Measurements from ENCODE around the gene FILIP1L. TPM values are rescaled to one million over a fixed set of nuclear protein-coding genes. Genes with fewer than 3 reads are reported as not detected.

The FILIP1L gene
- total and polyA plus RNA-seq, 2 experiments from 2014 or later: 0.45 to 0.82 TPM

DNA sequence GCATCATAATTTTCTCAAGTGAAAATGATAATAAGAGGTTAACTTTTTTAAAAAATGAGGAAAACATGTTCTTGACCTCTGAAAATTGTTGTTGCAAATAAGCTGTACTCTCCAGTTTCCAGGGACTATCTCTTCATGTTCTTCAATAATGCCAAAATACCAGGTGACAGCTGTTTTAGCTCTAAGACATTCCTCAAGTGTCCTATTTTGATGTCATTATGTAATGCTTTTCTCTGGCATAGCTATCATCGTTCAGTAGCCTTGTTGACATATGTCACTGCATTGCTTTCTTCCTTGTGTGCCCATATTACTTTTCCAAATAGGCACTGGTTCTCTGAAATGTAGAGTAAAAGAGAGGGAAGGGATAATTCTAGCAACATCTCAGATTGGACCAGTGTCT is 5.7 kb upstream of the FILIP1L start:
- Histone ChIP-seq H3K27me3 (no peaks in the 10 kb centered on the region), H3K4me1 (ENCODE audit: low read depth) (peaks cover 22% of the 10 kb centered on the region), H3K27ac (no peak overlapping the region), H3K9me3 (ENCODE audit: low read depth) (no peaks in the 10 kb centered on the region), H3K4me3 (no peak overlapping the region), H3K36me3 (no peaks in the 10 kb centered on the region)
- no peak for DNase-seq (ENCODE audit: low read depth in 1 of 2, low spot score in 1 of 2)
- TF ChIP-seq CTCF (IDR thresholded peaks at IDR 0.05; ENCODE audit: low read depth, low read length): no peak

- no peaks in the 10 kb centered on the region for H3K27me3 ChIP-seq
- no peak overlapping the region for H3K27ac ChIP-seq
- H3K4me1 ChIP-seq (ENCODE audit: low read depth): peaks cover 4% of the 10 kb centered on the region
- H3K36me3 ChIP-seq: no peaks in the 10 kb centered on the region
- no peak overlapping the region for H3K4me3 ChIP-seq
- H3K9me3 ChIP-seq (ENCODE audit: low read depth): no peaks in the 10 kb centered on the region
- TF ChIP-seq CTCF (IDR thresholded peaks at IDR 0.05; ENCODE audit: low read depth, low read length): no peak
- no peak for DNase-seq (ENCODE audit: low read depth in 1 of 2, low spot score in 1 of 2)
Observed at GRCh38 chr3:100117093-100117492, 2.8 kb upstream of the FILIP1L start.

GRCh38 chr3:100113723-100114412 is 433 bp downstream of the FILIP1L start:
- TF ChIP-seq CTCF (IDR thresholded peaks at IDR 0.05; ENCODE audit: low read depth, low read length): no peak
- Histone ChIP-seq H3K27ac (no peak overlapping the region), H3K36me3 (no peaks in the 10 kb centered on the region), H3K9me3 (ENCODE audit: low read depth) (no peaks in the 10 kb centered on the region), H3K27me3 (no peaks in the 10 kb centered on the region), H3K4me1 (ENCODE audit: low read depth) (no peaks in the 10 kb centered on the region), H3K4me3 (no peak overlapping the region)
- DNase-seq (ENCODE audit: low read depth in 1 of 2, low spot score in 1 of 2): no peak

DNA sequence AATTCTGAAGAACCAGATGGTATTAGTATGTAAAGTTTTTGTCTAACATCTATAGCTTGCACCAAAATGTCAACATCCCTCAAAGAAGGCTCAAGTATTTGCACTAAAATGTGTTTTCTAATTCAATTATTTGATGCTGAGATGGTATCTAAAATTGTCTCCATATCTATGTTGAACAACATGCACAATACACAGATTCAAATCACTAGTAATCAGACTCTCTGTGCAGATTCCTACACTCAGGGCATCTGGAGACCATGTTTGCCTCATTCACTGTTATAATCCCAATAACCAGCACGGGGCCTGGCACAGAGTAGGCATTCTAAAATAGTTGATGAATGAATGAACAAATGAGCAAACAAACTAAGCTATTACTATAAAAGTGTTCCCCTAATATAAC is 2.6 kb downstream of the FILIP1L start:
- Histone ChIP-seq H3K4me1 (ENCODE audit: low read depth) (no peaks in the 10 kb centered on the region), H3K4me3 (no peak overlapping the region), H3K36me3 (no peaks in the 10 kb centered on the region), H3K27me3 (no peaks in the 10 kb centered on the region), H3K9me3 (ENCODE audit: low read depth) (no peaks in the 10 kb centered on the region), H3K27ac (no peak overlapping the region)
- no peak for DNase-seq (ENCODE audit: low read depth in 1 of 2, low spot score in 1 of 2)
- TF ChIP-seq CTCF (IDR thresholded peaks at IDR 0.05; ENCODE audit: low read depth, low read length): no peak

- no peak for TF ChIP-seq CTCF (IDR thresholded peaks at IDR 0.05; ENCODE audit: low read depth, low read length)
- no peaks in the 10 kb centered on the region for H3K4me1 ChIP-seq (ENCODE audit: low read depth)
- DNase-seq (ENCODE audit: low read depth in 1 of 2, low spot score in 1 of 2): no peak
- no peaks in the 10 kb centered on the region for H3K36me3 ChIP-seq
- no peaks in the 10 kb centered on the region for H3K27me3 ChIP-seq
- H3K9me3 ChIP-seq (ENCODE audit: low read depth): no peaks in the 10 kb centered on the region
- H3K4me3 ChIP-seq: no peak overlapping the region
- H3K27ac ChIP-seq: no peak overlapping the region
Observed at GRCh38 chr3:100110162-100110561, 4.1 kb downstream of the FILIP1L start.
